BLaER1 (cell line): ENCODE results near the gene SLC19A2.
A peak's percentile ranks its signal among the peaks of the same experiment; 100 is the strongest.

Source experiments
- H3K27ac ChIP-seq: shearing (Covaris generic); formaldehyde crosslinking; 2 replicates; pipeline ENCODE4 v1.8.1; 2022
- H3K27me3 ChIP-seq: shearing (Covaris generic); formaldehyde crosslinking; 2 replicates; pipeline ENCODE4 v1.8.1; 2022
- H3K36me3 ChIP-seq: shearing (Covaris generic); formaldehyde crosslinking; 2 replicates; pipeline ENCODE4 v1.8.1; 2022
- H3K4me1 ChIP-seq: shearing (Covaris generic); formaldehyde crosslinking; 2 replicates; pipeline ENCODE4 v1.8.1; 2022
- H3K4me2 ChIP-seq: shearing (Covaris generic); formaldehyde crosslinking; 2 replicates; pipeline ENCODE4 v1.8.1; 2022
- H3K4me3 ChIP-seq: shearing (Covaris generic); formaldehyde crosslinking; 2 replicates; pipeline ENCODE4 v1.8.1; 2022
- H3K9ac ChIP-seq: shearing (Covaris generic); formaldehyde crosslinking; 2 replicates; pipeline ENCODE4 v1.8.1; 2022
- H3K9me3 ChIP-seq: shearing (Covaris generic); formaldehyde crosslinking; 2 replicates; pipeline ENCODE4 v1.8.1; 2022
- H4K20me1 ChIP-seq: shearing (Covaris generic); formaldehyde crosslinking; 2 replicates; pipeline ENCODE4 v1.8.1; 2022
- Cebpa-rat ChIP-seq: shearing (Covaris generic); IDR thresholded peaks from 2 replicates; pipeline ENCODE4 v1.8.1; 2022

Gene SLC19A2

DNA sequence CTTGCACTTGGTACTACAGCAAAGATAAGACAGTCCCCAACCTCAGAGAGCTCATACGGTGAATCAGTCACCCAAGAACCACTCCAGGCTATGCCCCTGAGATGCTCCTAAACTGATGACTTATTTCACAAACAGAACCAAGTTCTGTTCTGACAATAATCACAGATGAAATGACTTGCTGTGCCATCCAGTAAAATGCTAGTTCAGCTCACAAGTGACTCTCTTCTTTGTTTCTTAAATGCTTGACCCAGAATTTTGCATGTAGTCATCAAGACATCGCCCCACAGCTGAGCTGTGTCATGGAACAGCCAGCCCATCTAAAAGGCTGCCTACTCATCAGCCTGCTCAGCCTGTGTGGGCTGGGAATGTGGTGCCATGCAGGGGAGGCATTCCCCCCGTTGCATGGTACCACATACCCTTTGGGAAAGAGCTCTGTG is 6.1 kb upstream of the SLC19A2 start:
- no peak overlapping the region for H3K9ac ChIP-seq
- no peaks in the 10 kb centered on the region for H4K20me1 ChIP-seq
- H3K9me3 ChIP-seq: no peaks in the 10 kb centered on the region
- H3K4me2 ChIP-seq: no peak overlapping the region
- no peak for TF ChIP-seq Cebpa-rat
- no peak overlapping the region for H3K27ac ChIP-seq
- no peaks in the 10 kb centered on the region for H3K27me3 ChIP-seq
- H3K4me1 ChIP-seq: peaks cover 3% of the 10 kb centered on the region
- no peak overlapping the region for H3K4me3 ChIP-seq
- no peaks in the 10 kb centered on the region for H3K36me3 ChIP-seq

GRCh38 chr1:169488157-169488556 is 2.4 kb upstream of the SLC19A2 start:
- Histone ChIP-seq H3K4me3 (no peak overlapping the region), H3K27me3 (no peaks in the 10 kb centered on the region), H4K20me1 (0 out of 2 replicates have a peak, but pooled peaks cover 4% of the 10 kb centered on the region), H3K4me1 (peaks cover 30% of the 10 kb centered on the region), H3K27ac (no peak overlapping the region), H3K36me3 (no peaks in the 10 kb centered on the region), H3K9me3 (no peaks in the 10 kb centered on the region), H3K9ac (no peak overlapping the region), H3K4me2 (no peak overlapping the region)
- no peak for TF ChIP-seq Cebpa-rat

- Histone ChIP-seq H3K4me2 (no peak overlapping the region), H3K4me3 (no peak overlapping the region), H3K27me3 (no peaks in the 10 kb centered on the region), H3K4me1 (peaks cover 30% of the 10 kb centered on the region), H3K9me3 (no peaks in the 10 kb centered on the region), H3K36me3 (no peaks in the 10 kb centered on the region), H4K20me1 (0 out of 2 replicates have a peak, but pooled peaks cover 4% of the 10 kb centered on the region), H3K27ac (no peak overlapping the region), H3K9ac (no peak overlapping the region)
- no peak for TF ChIP-seq Cebpa-rat
These were observed 1.8 kb upstream of the SLC19A2 start for GRCh38 chr1:169487561-169487960.

GRCh38 chr1:169487133-169487532 is 1.4 kb upstream of the SLC19A2 start:
- H3K9me3 ChIP-seq: no peaks in the 10 kb centered on the region
- peak overlapping the region; percentile 93 for H3K4me2 ChIP-seq
- no peaks in the 10 kb centered on the region for H3K27me3 ChIP-seq
- no peak for TF ChIP-seq Cebpa-rat
- no peak overlapping the region for H3K9ac ChIP-seq
- H4K20me1 ChIP-seq: 0 out of 2 replicates have a peak, but pooled peaks cover 4% of the 10 kb centered on the region
- H3K36me3 ChIP-seq: no peaks in the 10 kb centered on the region
- H3K4me1 ChIP-seq: peaks cover 30% of the 10 kb centered on the region
- H3K27ac ChIP-seq: no peak overlapping the region
- H3K4me3 ChIP-seq: no peak overlapping the region

DNA sequence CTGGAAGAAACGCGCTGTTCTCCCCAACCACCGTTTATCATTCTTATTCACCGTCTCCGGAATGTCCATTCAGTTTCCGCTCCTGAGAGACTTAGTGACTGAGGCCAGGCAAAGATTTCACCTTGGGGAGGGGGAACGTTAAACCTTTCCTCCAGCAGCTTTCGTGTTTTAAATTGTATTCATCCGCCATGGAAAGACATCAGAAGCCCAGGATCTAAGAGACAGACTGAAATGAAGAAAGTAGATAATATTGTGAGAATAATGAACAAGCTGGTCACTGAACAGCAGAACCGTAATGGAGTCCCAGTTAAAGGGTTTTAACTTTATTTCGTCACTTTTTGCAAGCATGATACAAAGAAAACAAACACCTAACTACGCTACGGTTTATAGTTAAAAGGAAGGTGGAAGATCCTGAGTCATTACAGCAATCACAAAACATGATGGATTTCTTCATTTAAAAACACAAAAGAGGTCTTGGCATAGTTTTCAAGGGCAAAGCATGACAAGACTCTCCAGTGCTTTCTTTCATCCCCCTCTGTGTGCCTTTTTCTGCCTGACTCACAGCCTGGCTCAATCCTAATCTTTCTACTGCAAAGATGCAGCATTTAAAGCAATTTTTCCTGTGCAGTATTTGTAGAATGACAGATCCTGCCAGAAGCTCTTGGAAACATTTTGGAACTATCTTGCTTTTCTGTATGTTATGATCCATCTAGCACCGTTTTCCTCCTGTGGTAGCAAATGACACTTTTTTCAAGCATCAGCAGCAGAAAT is 722 bp upstream of the SLC19A2 start:
- H3K9ac ChIP-seq: peak overlapping the region; percentile 68
- H3K27ac ChIP-seq: 0 out of 2 replicates have a peak overlapping the region, but pooled peaks have one; percentile 53
- peak overlapping the region; percentile 83 for H3K4me3 ChIP-seq
- 0 out of 2 replicates have a peak, but pooled peaks cover 4% of the 10 kb centered on the region for H4K20me1 ChIP-seq
- no peaks in the 10 kb centered on the region for H3K36me3 ChIP-seq
- peak overlapping the region; percentile 93 for H3K4me2 ChIP-seq
- no peak for TF ChIP-seq Cebpa-rat
- H3K9me3 ChIP-seq: no peaks in the 10 kb centered on the region
- H3K27me3 ChIP-seq: no peaks in the 10 kb centered on the region
- H3K4me1 ChIP-seq: peaks cover 30% of the 10 kb centered on the region

DNA sequence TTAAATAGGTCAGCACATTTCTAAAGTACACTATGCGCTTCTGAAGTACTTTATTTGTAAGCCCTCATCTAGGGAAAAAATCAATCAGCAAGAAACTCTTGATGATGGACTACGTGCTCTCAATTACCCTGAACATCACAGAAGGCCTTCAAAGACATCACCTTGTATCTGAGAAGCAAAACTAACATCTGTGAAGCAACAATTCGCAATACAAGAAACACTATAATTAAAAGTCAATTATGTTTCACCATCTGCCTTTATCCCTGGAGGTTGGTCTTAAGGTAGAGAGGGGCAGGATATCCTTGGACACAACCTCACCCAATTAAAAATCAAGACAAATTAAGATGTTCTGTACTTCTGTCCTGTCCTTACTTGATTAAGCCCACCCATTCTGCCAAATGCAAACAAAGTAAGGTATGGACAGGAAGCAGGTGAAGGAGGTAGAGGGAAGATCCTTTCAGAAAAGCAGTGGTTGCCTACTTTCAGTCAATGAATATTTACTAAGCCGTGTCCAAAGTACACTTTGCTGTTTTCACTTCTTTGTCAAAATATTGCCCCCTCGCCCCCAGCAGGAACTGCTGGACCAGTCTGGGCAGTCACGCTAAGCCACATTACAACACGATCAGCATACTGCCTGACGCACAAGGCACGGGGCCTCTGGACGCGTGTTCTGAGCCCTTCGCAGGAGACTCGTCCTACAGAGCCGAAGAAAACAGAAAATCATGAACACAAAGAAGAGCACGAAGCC is 887 bp downstream of the SLC19A2 start:
- H3K4me1 ChIP-seq: peaks cover 30% of the 10 kb centered on the region
- H3K9me3 ChIP-seq: no peaks in the 10 kb centered on the region
- H3K4me2 ChIP-seq: peak overlapping the region; percentile 91
- H3K4me3 ChIP-seq: peak overlapping the region; percentile 83
- no peaks in the 10 kb centered on the region for H3K36me3 ChIP-seq
- H4K20me1 ChIP-seq: peaks cover 12% of the 10 kb centered on the region; the same call in 1 of the 2 replicates
- H3K27ac ChIP-seq: peak overlapping the region; percentile 70
- no peaks in the 10 kb centered on the region for H3K27me3 ChIP-seq
- H3K9ac ChIP-seq: peak overlapping the region; percentile 83
- no peak for TF ChIP-seq Cebpa-rat

DNA sequence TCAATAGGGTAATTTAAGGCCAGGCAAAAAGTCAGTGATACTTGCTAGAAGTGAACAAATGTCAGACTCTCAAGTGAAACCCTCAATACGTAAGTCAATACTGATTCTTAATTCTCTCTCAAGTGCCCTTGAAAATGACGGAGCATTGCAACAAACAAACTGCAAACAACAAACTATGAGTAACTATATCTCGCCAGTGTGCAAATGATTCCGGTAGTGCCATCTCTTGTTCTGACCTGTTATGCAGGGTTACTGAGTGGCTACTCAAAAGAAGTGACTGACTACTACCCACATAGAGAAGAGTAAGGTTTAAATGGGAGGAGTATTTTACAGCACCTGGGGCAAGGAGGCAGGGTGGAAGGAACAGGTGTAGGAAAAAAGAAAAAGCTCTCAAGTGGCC is 1.6 kb downstream of the SLC19A2 start:
- no peaks in the 10 kb centered on the region for H3K27me3 ChIP-seq
- peaks cover 12% of the 10 kb centered on the region; the same call in 1 of the 2 replicates for H4K20me1 ChIP-seq
- no peak overlapping the region for H3K27ac ChIP-seq
- peak overlapping the region; percentile 83; the same call in 1 of the 2 replicates for H3K4me3 ChIP-seq
- no peaks in the 10 kb centered on the region for H3K36me3 ChIP-seq
- peaks cover 30% of the 10 kb centered on the region for H3K4me1 ChIP-seq
- no peak for TF ChIP-seq Cebpa-rat
- H3K9ac ChIP-seq: no peak overlapping the region
- no peaks in the 10 kb centered on the region for H3K9me3 ChIP-seq
- H3K4me2 ChIP-seq: peak overlapping the region; percentile 91

DNA sequence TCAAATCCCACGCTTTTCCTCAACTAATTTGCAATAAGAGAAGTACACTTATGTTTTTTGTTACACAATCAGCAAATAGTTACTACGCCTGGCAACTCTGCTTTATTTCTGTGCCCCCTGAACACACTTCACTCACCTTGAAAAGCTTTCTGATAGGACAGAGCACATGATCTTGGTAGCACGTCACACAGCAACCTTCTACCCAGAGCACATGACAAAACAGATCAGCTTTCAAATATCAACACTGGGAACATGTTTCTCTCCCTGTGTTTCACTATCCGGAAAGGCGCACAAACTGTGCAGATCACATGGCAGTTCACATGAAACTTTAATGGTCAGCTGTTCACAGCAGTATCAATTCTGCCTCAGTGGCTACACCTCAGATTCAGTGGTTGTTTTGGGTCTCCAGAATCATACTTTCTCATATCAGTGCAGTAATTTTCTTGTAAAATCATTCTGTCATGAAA is 2.2 kb downstream of the SLC19A2 start:
- peak overlapping the region; percentile 91 for H3K4me2 ChIP-seq

GRCh38 chr1:169479363-169480066 is 6.2 kb downstream of the SLC19A2 start:
- Histone ChIP-seq H4K20me1 (peaks cover 16% of the 10 kb centered on the region; the same call in 1 of the 2 replicates), H3K36me3 (peaks cover 17% of the 10 kb centered on the region), H3K27ac (no peak overlapping the region), H3K4me1 (peaks cover 12% of the 10 kb centered on the region), H3K4me3 (no peak overlapping the region), H3K4me2 (no peak overlapping the region), H3K9me3 (no peaks in the 10 kb centered on the region), H3K9ac (no peak overlapping the region), H3K27me3 (no peaks in the 10 kb centered on the region)
- no peak for TF ChIP-seq Cebpa-rat

More for the DNA sequence above, 2.2 kb downstream of the SLC19A2 start:
- Histone ChIP-seq H3K36me3 (no peaks in the 10 kb centered on the region), H3K4me1 (peaks cover 30% of the 10 kb centered on the region), H3K9ac (no peak overlapping the region), H3K27ac (no peak overlapping the region), H3K27me3 (no peaks in the 10 kb centered on the region), H3K4me3 (no peak overlapping the region), H3K9me3 (no peaks in the 10 kb centered on the region), H4K20me1 (peaks cover 12% of the 10 kb centered on the region; the same call in 1 of the 2 replicates)
- no peak for TF ChIP-seq Cebpa-rat
